ENCODE data around the gene NELL2.

The NELL2 gene

GRCh38 chr12:44637875-44638274 is 238.2 kb downstream of the NELL2 start:
- no peak overlapping the region for H3K4me3 ChIP-seq (ENCODE audit: low read depth, low read length)
- no peak for DNase-seq (ENCODE audit: low read depth)
- no peak for TF ChIP-seq CTCF (IDR thresholded peaks at IDR 0.05; ENCODE audit: insufficient read depth, low read depth, low read length, missing control alignments)

DNA sequence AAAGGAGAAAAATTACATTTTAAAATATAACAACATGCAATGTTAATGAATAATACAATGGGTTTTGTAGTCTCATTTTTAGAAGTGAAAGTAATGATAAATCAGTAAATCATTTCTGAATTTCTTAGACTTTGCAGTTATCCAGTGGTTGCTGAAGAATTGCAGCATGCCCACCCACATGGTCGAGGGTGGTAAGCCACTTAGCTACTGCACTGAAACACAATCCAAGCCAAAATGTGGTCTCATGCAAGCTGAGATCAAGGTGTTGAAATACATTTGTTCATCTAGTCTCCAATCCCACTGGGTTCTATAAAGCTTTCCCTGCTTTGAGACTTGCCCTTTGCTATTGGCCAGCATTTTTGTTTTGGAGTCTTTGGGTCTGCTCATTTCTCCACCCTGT is 247.9 kb downstream of the NELL2 start:
- H3K4me3 ChIP-seq (ENCODE audit: low read depth, low read length) = no peak overlapping the region
- TF ChIP-seq CTCF (IDR thresholded peaks at IDR 0.05; ENCODE audit: insufficient read depth, low read depth, low read length, missing control alignments) = no peak
- DNase-seq (ENCODE audit: low read depth) = no peak

DNA sequence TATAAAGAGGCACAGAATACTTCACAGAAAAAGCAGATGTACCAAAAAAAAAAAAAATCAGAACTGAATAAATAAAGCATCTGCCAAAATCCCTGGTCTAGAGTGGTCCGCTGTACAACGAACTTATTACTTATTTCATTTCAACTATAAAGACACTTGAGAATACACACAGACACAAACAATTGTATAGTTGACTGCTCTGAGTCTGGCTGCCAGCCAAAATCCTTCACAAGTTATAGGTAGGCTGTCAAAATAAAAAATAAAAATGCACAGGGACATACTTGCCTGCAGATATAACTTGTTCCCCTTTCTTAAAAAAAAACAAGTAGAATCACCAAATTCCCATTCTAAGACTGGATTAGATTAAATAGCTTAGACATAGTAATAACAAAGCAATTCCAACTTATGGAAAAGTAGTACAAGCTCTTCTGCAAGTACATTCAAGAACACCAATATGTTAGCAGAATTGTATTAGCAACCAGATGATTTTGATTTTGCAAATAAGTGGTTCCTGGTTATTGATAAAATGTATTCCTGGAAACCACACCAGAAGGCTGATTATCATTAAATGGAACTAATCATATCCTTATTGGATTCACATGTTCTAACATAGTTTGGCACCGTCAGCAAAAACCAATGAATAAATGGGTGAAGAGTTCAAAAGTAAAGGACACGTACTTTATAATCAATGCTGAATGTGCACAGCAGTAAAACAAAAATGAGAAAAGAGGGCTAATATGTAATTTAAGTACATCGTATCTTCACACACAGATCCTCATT is 248.5 kb downstream of the NELL2 start:
- no peak for TF ChIP-seq CTCF (IDR thresholded peaks at IDR 0.05; ENCODE audit: insufficient read depth, low read depth, low read length, missing control alignments)
- no peak for DNase-seq (ENCODE audit: low read depth)
- H3K4me3 ChIP-seq (ENCODE audit: low read depth, low read length) = no peak overlapping the region

DNA sequence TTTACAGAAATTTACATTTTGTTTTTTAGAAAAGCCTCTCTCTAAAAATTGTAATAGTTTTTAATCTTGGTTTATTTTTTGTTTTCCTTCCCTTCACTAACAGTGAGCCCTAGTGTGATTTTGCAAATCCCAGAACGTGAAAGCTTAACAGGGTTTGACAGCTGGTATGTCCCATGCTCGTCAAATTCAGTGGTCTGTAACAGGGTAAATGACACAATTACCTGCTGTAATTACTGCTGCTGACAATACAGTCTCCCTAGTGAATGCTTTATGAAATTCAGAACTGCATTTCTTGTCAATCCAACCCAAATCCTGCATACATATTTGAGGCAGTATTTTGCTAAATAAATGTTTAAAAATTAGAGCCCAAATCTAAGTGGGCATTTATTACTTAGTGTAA is 249.2 kb downstream of the NELL2 start:
- no peak overlapping the region for H3K4me3 ChIP-seq (ENCODE audit: low read depth, low read length)
- DNase-seq (ENCODE audit: low read depth) = no peak
- no peak for TF ChIP-seq CTCF (IDR thresholded peaks at IDR 0.05; ENCODE audit: insufficient read depth, low read depth, low read length, missing control alignments)

DNA sequence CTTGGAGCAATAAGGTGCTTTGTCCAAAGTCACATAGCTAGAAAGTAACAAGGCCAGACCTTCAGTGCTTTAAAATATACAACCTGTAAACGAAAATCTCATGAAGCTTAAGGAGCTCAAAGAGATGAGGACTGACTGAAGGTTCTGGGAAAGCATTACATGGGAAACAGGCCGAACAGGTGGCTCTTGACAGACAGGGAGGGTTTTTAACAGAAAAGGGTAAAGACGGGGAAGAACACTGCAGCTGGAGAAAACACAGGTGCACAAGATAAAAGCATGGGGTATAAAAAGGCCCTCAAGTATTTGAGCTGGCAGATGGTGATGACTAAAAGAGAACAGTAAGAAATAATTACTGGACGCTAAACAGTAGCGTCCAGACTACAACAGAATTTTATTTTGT is 257.2 kb downstream of the NELL2 start:
- TF ChIP-seq CTCF (IDR thresholded peaks at IDR 0.05; ENCODE audit: insufficient read depth, low read depth, low read length, missing control alignments) = no peak
- DNase-seq (ENCODE audit: low read depth) = no peak
- H3K4me3 ChIP-seq (ENCODE audit: low read depth, low read length) = no peak overlapping the region

GRCh38 chr12:44616402-44616801 is 259.7 kb downstream of the NELL2 start:
- TF ChIP-seq CTCF (IDR thresholded peaks at IDR 0.05; ENCODE audit: insufficient read depth, low read depth, low read length, missing control alignments) = no peak
- no peak overlapping the region for H3K4me3 ChIP-seq (ENCODE audit: low read depth, low read length)
- DNase-seq (ENCODE audit: low read depth) = no peak

GRCh38 chr12:44611538-44611937 is 264.6 kb downstream of the NELL2 start:
- no peak for DNase-seq (ENCODE audit: low read depth)
- no peak for TF ChIP-seq CTCF (IDR thresholded peaks at IDR 0.05; ENCODE audit: insufficient read depth, low read depth, low read length, missing control alignments)
- no peak overlapping the region for H3K4me3 ChIP-seq (ENCODE audit: low read depth, low read length)
